Measurements from ENCODE around the gene PCNX2.
A peak's percentile ranks its signal among the peaks of the same experiment; 100 is the strongest.

Gene PCNX2

GRCh38 chr1:233166896-233167295 lies 128.6 kb downstream of the PCNX2 start:
- Histone ChIP-seq H4K91ac (ENCODE audit: low read depth, low read length) (no peak overlapping the region), H3K4me3 (ENCODE audit: low read depth, low read length) (no peak overlapping the region), H2BK12ac (ENCODE audit: low read length) (no peak overlapping the region), H3K27ac (ENCODE audit: low read depth, low read length) (no peak overlapping the region), H3K23ac (ENCODE audit: low read length) (no peak overlapping the region), H3K36me3 (ENCODE audit: control insufficient read depth in 1 of 2, insufficient read depth in 2 of 2, low read length in 2 of 2) (no peaks in the 10 kb centered on the region), H4K8ac (ENCODE audit: low read depth, low read length) (no peak overlapping the region), H3K4ac (ENCODE audit: low read depth, low read length) (no peak overlapping the region), H3K27me3 (ENCODE audit: insufficient read depth, low read length) (no peaks in the 10 kb centered on the region), H2BK120ac (ENCODE audit: insufficient read depth, low read length, poor library complexity) (no peak overlapping the region), H2BK5ac (ENCODE audit: low read depth, low read length, poor library complexity) (no peak overlapping the region), H3K9me3 (ENCODE audit: insufficient read depth, low read depth, low read length) (no peaks in the 10 kb centered on the region), H3K18ac (ENCODE audit: low read length) (no peak overlapping the region), H3K79me1 (ENCODE audit: low read length) (no peaks in the 10 kb centered on the region), H2AK5ac (ENCODE audit: low read length) (no peak overlapping the region), H3K9ac (ENCODE audit: low read length) (no peak overlapping the region), H3K14ac (ENCODE audit: low read length) (no peak overlapping the region), H3K79me2 (ENCODE audit: control insufficient read depth, insufficient read depth, low read length, poor library complexity) (no peaks in the 10 kb centered on the region), H3K4me1 (ENCODE audit: control insufficient read depth in 1 of 2, insufficient read depth in 2 of 2, low read length in 2 of 2) (no peaks in the 10 kb centered on the region), H4K12ac (ENCODE audit: low read depth, low read length) (no peak overlapping the region), H3K4me2 (ENCODE audit: low read length) (no peak overlapping the region), H2AFZ (ENCODE audit: insufficient read depth, low read length, poor library complexity) (no peak overlapping the region)
- DNase-seq, result no peak
- WGBS (ENCODE audit: extremely low coverage, insufficient coverage, insufficient read length), result no CpG with 5 or more reads among the region's 4 CpGs

- no peak for DNase-seq
- Histone ChIP-seq H4K8ac (ENCODE audit: low read depth, low read length) (no peak overlapping the region), H2BK12ac (ENCODE audit: low read length) (no peak overlapping the region), H3K23ac (ENCODE audit: low read length) (no peak overlapping the region), H4K91ac (ENCODE audit: low read depth, low read length) (no peak overlapping the region), H3K27ac (ENCODE audit: low read depth, low read length) (no peak overlapping the region), H2BK5ac (ENCODE audit: low read depth, low read length, poor library complexity) (no peak overlapping the region), H3K4ac (ENCODE audit: low read depth, low read length) (no peak overlapping the region), H3K9ac (ENCODE audit: low read length) (no peak overlapping the region), H3K9me3 (ENCODE audit: insufficient read depth, low read depth, low read length) (no peaks in the 10 kb centered on the region), H3K4me3 (ENCODE audit: low read depth, low read length) (no peak overlapping the region), H4K12ac (ENCODE audit: low read depth, low read length) (no peak overlapping the region), H2AFZ (ENCODE audit: insufficient read depth, low read length, poor library complexity) (no peak overlapping the region), H3K36me3 (ENCODE audit: control insufficient read depth in 1 of 2, insufficient read depth in 2 of 2, low read length in 2 of 2) (peaks cover 0 to 2% of the 10 kb centered on the region in 2 experiments), H3K4me2 (ENCODE audit: low read length) (no peak overlapping the region), H3K18ac (ENCODE audit: low read length) (no peak overlapping the region), H3K14ac (ENCODE audit: low read length) (no peak overlapping the region), H2BK120ac (ENCODE audit: insufficient read depth, low read length, poor library complexity) (no peak overlapping the region), H3K79me1 (ENCODE audit: low read length) (no peaks in the 10 kb centered on the region), H2AK5ac (ENCODE audit: low read length) (no peak overlapping the region), H3K79me2 (ENCODE audit: control insufficient read depth, insufficient read depth, low read length, poor library complexity) (no peaks in the 10 kb centered on the region), H3K27me3 (ENCODE audit: insufficient read depth, low read length) (no peaks in the 10 kb centered on the region), H3K4me1 (ENCODE audit: control insufficient read depth in 1 of 2, insufficient read depth in 2 of 2, low read length in 2 of 2) (no peaks in the 10 kb centered on the region)
- no CpG with 5 or more reads among the region's 1 CpG for WGBS (ENCODE audit: extremely low coverage, insufficient coverage, insufficient read length)
Measured at GRCh38 chr1:233163696-233164095, 131.8 kb downstream of the PCNX2 start.

- Histone ChIP-seq H3K36me3 (ENCODE audit: control insufficient read depth in 1 of 2, insufficient read depth in 2 of 2, low read length in 2 of 2) (peaks cover 0 to 2% of the 10 kb centered on the region in 2 experiments), H3K14ac (ENCODE audit: low read length) (no peak overlapping the region), H3K9me3 (ENCODE audit: insufficient read depth, low read depth, low read length) (no peaks in the 10 kb centered on the region), H2BK12ac (ENCODE audit: low read length) (no peak overlapping the region), H2AK5ac (ENCODE audit: low read length) (no peak overlapping the region), H3K79me2 (ENCODE audit: control insufficient read depth, insufficient read depth, low read length, poor library complexity) (no peaks in the 10 kb centered on the region), H3K4ac (ENCODE audit: low read depth, low read length) (no peak overlapping the region), H4K91ac (ENCODE audit: low read depth, low read length) (no peak overlapping the region), H3K27ac (ENCODE audit: low read depth, low read length) (no peak overlapping the region), H2BK120ac (ENCODE audit: insufficient read depth, low read length, poor library complexity) (no peak overlapping the region), H3K9ac (ENCODE audit: low read length) (no peak overlapping the region), H3K23ac (ENCODE audit: low read length) (no peak overlapping the region), H3K27me3 (ENCODE audit: insufficient read depth, low read length) (no peaks in the 10 kb centered on the region), H4K12ac (ENCODE audit: low read depth, low read length) (no peak overlapping the region), H3K79me1 (ENCODE audit: low read length) (no peaks in the 10 kb centered on the region), H3K4me1 (ENCODE audit: control insufficient read depth in 1 of 2, insufficient read depth in 2 of 2, low read length in 2 of 2) (no peaks in the 10 kb centered on the region), H2AFZ (ENCODE audit: insufficient read depth, low read length, poor library complexity) (no peak overlapping the region), H3K18ac (ENCODE audit: low read length) (no peak overlapping the region), H4K8ac (ENCODE audit: low read depth, low read length) (no peak overlapping the region), H3K4me3 (ENCODE audit: low read depth, low read length) (no peak overlapping the region), H3K4me2 (ENCODE audit: low read length) (no peak overlapping the region), H2BK5ac (ENCODE audit: low read depth, low read length, poor library complexity) (no peak overlapping the region)
- DNase-seq, result no peak
Measured at GRCh38 chr1:233158322-233158721, 137.2 kb downstream of the PCNX2 start.

GRCh38 chr1:233157245-233157644 lies 138.3 kb downstream of the PCNX2 start:
- Histone ChIP-seq H3K79me2 (ENCODE audit: control insufficient read depth, insufficient read depth, low read length, poor library complexity) (no peaks in the 10 kb centered on the region), H4K8ac (ENCODE audit: low read depth, low read length) (no peak overlapping the region), H3K9me3 (ENCODE audit: insufficient read depth, low read depth, low read length) (no peaks in the 10 kb centered on the region), H3K18ac (ENCODE audit: low read length) (no peak overlapping the region), H3K79me1 (ENCODE audit: low read length) (no peaks in the 10 kb centered on the region), H2AK5ac (ENCODE audit: low read length) (no peak overlapping the region), H3K36me3 (ENCODE audit: control insufficient read depth in 1 of 2, insufficient read depth in 2 of 2, low read length in 2 of 2) (peaks cover 0 to 2% of the 10 kb centered on the region in 2 experiments), H2BK5ac (ENCODE audit: low read depth, low read length, poor library complexity) (no peak overlapping the region), H4K91ac (ENCODE audit: low read depth, low read length) (no peak overlapping the region), H3K27me3 (ENCODE audit: insufficient read depth, low read length) (no peaks in the 10 kb centered on the region), H3K23ac (ENCODE audit: low read length) (no peak overlapping the region), H3K4me3 (ENCODE audit: low read depth, low read length) (no peak overlapping the region), H2AFZ (ENCODE audit: insufficient read depth, low read length, poor library complexity) (no peak overlapping the region), H3K4me2 (ENCODE audit: low read length) (no peak overlapping the region), H3K14ac (ENCODE audit: low read length) (no peak overlapping the region), H3K4me1 (ENCODE audit: control insufficient read depth in 1 of 2, insufficient read depth in 2 of 2, low read length in 2 of 2) (no peaks in the 10 kb centered on the region), H4K12ac (ENCODE audit: low read depth, low read length) (no peak overlapping the region), H3K27ac (ENCODE audit: low read depth, low read length) (no peak overlapping the region), H2BK120ac (ENCODE audit: insufficient read depth, low read length, poor library complexity) (no peak overlapping the region), H3K4ac (ENCODE audit: low read depth, low read length) (no peak overlapping the region), H2BK12ac (ENCODE audit: low read length) (no peak overlapping the region), H3K9ac (ENCODE audit: low read length) (no peak overlapping the region)
- no peak for DNase-seq

DNA sequence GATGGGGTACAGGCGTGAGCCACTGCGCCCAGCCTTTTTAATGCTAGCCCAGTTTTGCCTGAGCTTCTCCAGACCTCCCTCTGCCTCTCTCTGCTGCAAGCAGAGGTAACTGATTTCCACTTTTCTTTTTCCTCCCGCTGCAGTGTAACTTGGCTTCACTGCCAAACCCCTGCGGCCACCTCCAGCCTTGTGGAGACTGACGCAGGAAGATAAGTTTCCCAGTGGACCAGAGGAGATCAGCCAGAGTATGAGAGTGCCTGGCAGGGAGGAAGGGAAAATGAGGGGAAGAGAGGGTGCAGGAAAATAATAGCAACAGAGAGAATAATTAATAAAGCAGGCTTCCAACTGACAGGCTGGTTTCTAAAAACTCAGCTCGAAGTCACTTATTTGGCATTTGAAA lies 143.7 kb downstream of the PCNX2 start:
- Histone ChIP-seq H2BK5ac (ENCODE audit: low read depth, low read length, poor library complexity) (no peak overlapping the region), H2BK120ac (ENCODE audit: insufficient read depth, low read length, poor library complexity) (no peak overlapping the region), H3K9ac (ENCODE audit: low read length) (peak overlapping the region; percentile 40), H2AFZ (ENCODE audit: insufficient read depth, low read length, poor library complexity) (no peak overlapping the region), H4K12ac (ENCODE audit: low read depth, low read length) (no peak overlapping the region), H3K4me2 (ENCODE audit: low read length) (no peak overlapping the region), H3K36me3 (ENCODE audit: control insufficient read depth in 1 of 2, insufficient read depth in 2 of 2, low read length in 2 of 2) (no peaks in the 10 kb centered on the region), H3K14ac (ENCODE audit: low read length) (no peak overlapping the region), H4K91ac (ENCODE audit: low read depth, low read length) (no peak overlapping the region), H3K27me3 (ENCODE audit: insufficient read depth, low read length) (no peaks in the 10 kb centered on the region), H3K79me1 (ENCODE audit: low read length) (no peaks in the 10 kb centered on the region), H2BK12ac (ENCODE audit: low read length) (no peak overlapping the region), H3K23ac (ENCODE audit: low read length) (no peak overlapping the region), H3K79me2 (ENCODE audit: control insufficient read depth, insufficient read depth, low read length, poor library complexity) (no peaks in the 10 kb centered on the region), H2AK5ac (ENCODE audit: low read length) (no peak overlapping the region), H3K27ac (ENCODE audit: low read depth, low read length) (no peak overlapping the region), H3K4ac (ENCODE audit: low read depth, low read length) (no peak overlapping the region), H3K18ac (ENCODE audit: low read length) (no peak overlapping the region), H4K8ac (ENCODE audit: low read depth, low read length) (no peak overlapping the region), H3K4me3 (ENCODE audit: low read depth, low read length) (no peak overlapping the region), H3K9me3 (ENCODE audit: insufficient read depth, low read depth, low read length) (no peaks in the 10 kb centered on the region), H3K4me1 (ENCODE audit: control insufficient read depth in 1 of 2, insufficient read depth in 2 of 2, low read length in 2 of 2) (no peaks in the 10 kb centered on the region)
- no peak for DNase-seq
- WGBS (ENCODE audit: extremely low coverage, insufficient coverage, insufficient read length), result no CpG with 5 or more reads among the region's 6 CpGs
